ENCODE measurements around the gene PARP11. TPM values are rescaled to one million over a fixed set of nuclear protein-coding genes. Genes with fewer than 3 reads are reported as not detected.

PARP11 gene
- total RNA-seq, 1 donor from 2014 or later, result 11.4 TPM

GRCh38 chr12:3795492-3796133 is 77.6 kb downstream of the PARP11 start:
- H3K27me3 Mint-ChIP-seq (ENCODE audit: unreplicated experiment), result peaks cover 1% of the 10 kb centered on the region
- no peak overlapping the region for H3K27ac Mint-ChIP-seq (ENCODE audit: unreplicated experiment)
- no peaks in the 10 kb centered on the region for H3K36me3 Mint-ChIP-seq (ENCODE audit: low read depth, unreplicated experiment)
- no peaks in the 10 kb centered on the region for H3K4me1 Mint-ChIP-seq (ENCODE audit: unreplicated experiment)
- H3K4me3 Mint-ChIP-seq (ENCODE audit: unreplicated experiment), result no peak overlapping the region
- no peaks in the 10 kb centered on the region for H3K9me3 Mint-ChIP-seq (ENCODE audit: unreplicated experiment)
- TF ChIP-seq CTCF (IDR thresholded peaks at IDR 0.05; ENCODE audit: unreplicated experiment), result no peak
- no peak for DNase-seq (ENCODE audit: low spot score)

DNA sequence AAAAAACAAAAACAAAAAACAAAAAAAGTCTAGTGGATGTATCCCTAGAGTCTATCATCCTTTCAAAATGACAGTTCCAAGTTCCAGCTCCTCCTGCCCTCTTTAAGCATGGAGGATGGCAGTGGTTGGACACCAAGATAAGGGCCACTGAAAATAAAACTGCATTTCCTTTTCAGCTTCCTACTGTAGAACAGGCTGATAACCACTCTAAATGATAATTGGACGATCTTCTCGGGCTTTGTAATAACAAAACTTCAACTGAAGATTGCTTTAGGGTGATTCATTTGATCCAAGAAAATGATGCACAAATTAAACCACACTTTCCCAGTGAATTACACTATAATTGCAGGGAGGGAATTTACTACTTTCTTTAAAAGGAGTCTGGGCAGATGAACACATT is 78.1 kb downstream of the PARP11 start:
- no peaks in the 10 kb centered on the region for H3K9me3 Mint-ChIP-seq (ENCODE audit: unreplicated experiment)
- no peak overlapping the region for H3K27ac Mint-ChIP-seq (ENCODE audit: unreplicated experiment)
- TF ChIP-seq CTCF (IDR thresholded peaks at IDR 0.05; ENCODE audit: unreplicated experiment), result no peak
- no peak for DNase-seq (ENCODE audit: low spot score)
- H3K4me1 Mint-ChIP-seq (ENCODE audit: unreplicated experiment), result no peaks in the 10 kb centered on the region
- peaks cover 1% of the 10 kb centered on the region for H3K27me3 Mint-ChIP-seq (ENCODE audit: unreplicated experiment)
- no peaks in the 10 kb centered on the region for H3K36me3 Mint-ChIP-seq (ENCODE audit: low read depth, unreplicated experiment)
- no peak overlapping the region for H3K4me3 Mint-ChIP-seq (ENCODE audit: unreplicated experiment)

GRCh38 chr12:3792623-3793288 is 80.4 kb downstream of the PARP11 start:
- Mint-ChIP-seq H3K4me1 (ENCODE audit: unreplicated experiment) (no peaks in the 10 kb centered on the region), H3K27ac (ENCODE audit: unreplicated experiment) (no peak overlapping the region), H3K9me3 (ENCODE audit: unreplicated experiment) (no peaks in the 10 kb centered on the region), H3K27me3 (ENCODE audit: unreplicated experiment) (peaks cover 1% of the 10 kb centered on the region), H3K4me3 (ENCODE audit: unreplicated experiment) (no peak overlapping the region), H3K36me3 (ENCODE audit: low read depth, unreplicated experiment) (no peaks in the 10 kb centered on the region)
- no peak for DNase-seq (ENCODE audit: low spot score)
- TF ChIP-seq CTCF (IDR thresholded peaks at IDR 0.05; ENCODE audit: unreplicated experiment), result no peak

GRCh38 chr12:3791256-3791874 is 81.8 kb downstream of the PARP11 start:
- Mint-ChIP-seq H3K36me3 (ENCODE audit: low read depth, unreplicated experiment) (no peaks in the 10 kb centered on the region), H3K27ac (ENCODE audit: unreplicated experiment) (no peak overlapping the region), H3K4me3 (ENCODE audit: unreplicated experiment) (no peak overlapping the region), H3K4me1 (ENCODE audit: unreplicated experiment) (no peaks in the 10 kb centered on the region), H3K9me3 (ENCODE audit: unreplicated experiment) (no peaks in the 10 kb centered on the region), H3K27me3 (ENCODE audit: unreplicated experiment) (peaks cover 1% of the 10 kb centered on the region)
- no peak for TF ChIP-seq CTCF (IDR thresholded peaks at IDR 0.05; ENCODE audit: unreplicated experiment)
- DNase-seq (ENCODE audit: low spot score), result no peak

DNA sequence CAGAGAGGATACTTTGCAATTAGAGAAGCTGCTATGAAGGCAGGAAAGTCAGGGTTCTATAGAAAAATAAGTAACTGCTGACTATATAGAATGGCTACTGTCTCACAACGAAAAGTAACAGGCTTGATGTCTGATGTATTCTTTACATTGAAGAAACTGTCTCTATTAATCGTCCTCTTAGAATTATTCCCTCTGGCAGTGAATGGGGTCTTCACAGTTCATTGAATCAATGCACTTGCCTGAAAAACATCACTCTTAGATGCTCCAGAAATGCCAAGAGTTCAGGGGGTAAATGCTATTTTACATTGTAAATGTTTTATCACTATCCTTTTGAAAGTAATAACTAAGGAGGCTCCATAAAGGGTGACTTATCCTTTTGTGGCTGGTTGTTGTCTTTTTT is 82.6 kb downstream of the PARP11 start:
- TF ChIP-seq CTCF (IDR thresholded peaks at IDR 0.05; ENCODE audit: unreplicated experiment), result no peak
- no peak overlapping the region for H3K4me3 Mint-ChIP-seq (ENCODE audit: unreplicated experiment)
- H3K36me3 Mint-ChIP-seq (ENCODE audit: low read depth, unreplicated experiment), result no peaks in the 10 kb centered on the region
- no peaks in the 10 kb centered on the region for H3K4me1 Mint-ChIP-seq (ENCODE audit: unreplicated experiment)
- no peaks in the 10 kb centered on the region for H3K9me3 Mint-ChIP-seq (ENCODE audit: unreplicated experiment)
- no peak for DNase-seq (ENCODE audit: low spot score)
- H3K27ac Mint-ChIP-seq (ENCODE audit: unreplicated experiment), result no peak overlapping the region
- H3K27me3 Mint-ChIP-seq (ENCODE audit: unreplicated experiment), result no peaks in the 10 kb centered on the region

Measured in endothelial cell (in vitro differentiated cells).